ENCODE results near the gene ANKRD11.

- TF ChIP-seq YY1 (IDR thresholded peaks at IDR 0.05; ENCODE audit: insufficient read depth, insufficient read length), result no peak
- TF ChIP-seq ZNF274 (IDR thresholded peaks at IDR 0.05; ENCODE audit: low read depth, low read length), result no peak
These were observed 81.1 kb downstream of the ANKRD11 start for GRCh38 chr16:89409161-89409711.
